ENCODE results near the gene CIB2.

Gene CIB2

GRCh38 chr15:78120523-78120922 lies 10.7 kb downstream of the CIB2 start:
- DNase-seq = no peak
- in situ Hi-C loops (cut with HindIII; ENCODE audit: low pct_ligation_motif_present, low pct_unique_long_range_greater_than_20kb, low sequenced_read_pairs) = no loop called here

GRCh38 chr15:78112551-78112950 lies 18.7 kb downstream of the CIB2 start:
- in situ Hi-C loops (cut with HindIII; ENCODE audit: low pct_ligation_motif_present, low pct_unique_long_range_greater_than_20kb, low sequenced_read_pairs) = no loop called here

DNA sequence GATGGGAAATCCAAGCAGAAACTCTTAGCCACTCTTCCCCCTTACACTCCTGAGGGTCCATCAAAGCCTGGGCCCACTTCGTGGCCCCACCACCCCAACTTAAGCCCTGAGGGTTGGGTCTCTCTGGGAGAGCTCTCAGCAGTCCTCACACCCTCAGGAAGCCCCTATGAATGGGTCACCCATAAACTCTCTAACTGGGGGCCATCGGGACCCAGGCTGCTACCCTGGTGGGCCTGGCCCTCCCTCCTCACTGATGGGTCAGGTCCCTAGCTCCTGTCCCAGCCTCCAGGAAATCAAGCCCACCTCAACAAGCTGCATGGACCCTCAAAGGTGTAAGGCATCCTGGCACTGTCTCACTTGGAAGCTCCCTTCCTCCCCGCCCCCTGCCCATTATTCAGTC lies 19.5 kb downstream of the CIB2 start:
- in situ Hi-C loops (cut with HindIII; ENCODE audit: low pct_ligation_motif_present, low pct_unique_long_range_greater_than_20kb, low sequenced_read_pairs) = no loop called here
- DNase-seq = no peak

More at GRCh38 chr15:78112551-78112950, 18.7 kb downstream of the CIB2 start:
- DNase-seq = no peak

DNA sequence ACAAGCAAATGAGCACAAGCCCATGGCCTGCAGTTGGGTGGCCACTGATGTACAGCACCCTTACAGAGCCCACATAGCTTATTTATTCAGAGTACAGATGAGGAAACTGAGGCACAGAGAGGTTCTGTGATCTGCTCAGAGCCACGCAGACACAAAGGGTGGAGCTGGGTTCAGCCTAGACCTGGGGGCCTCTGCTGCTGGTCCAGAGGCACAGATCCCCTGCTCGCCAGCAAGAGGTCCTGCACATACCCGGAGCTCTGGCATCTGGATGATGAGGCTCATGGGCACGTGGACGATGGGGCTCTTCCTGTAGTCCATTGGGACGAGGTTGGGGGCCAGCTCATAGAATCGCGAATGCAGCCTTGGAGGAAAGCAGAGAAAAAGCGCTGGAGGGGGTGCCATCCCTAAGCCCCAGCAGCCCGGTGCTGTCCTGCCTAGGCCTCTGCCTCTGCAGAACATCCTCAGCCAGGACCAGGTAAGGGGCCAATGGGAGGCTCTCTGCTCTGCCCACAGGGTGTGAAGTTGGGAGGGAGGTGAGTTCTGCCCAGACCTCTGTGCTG lies 20.2 kb downstream of the CIB2 start:
- DNase-seq = no peak
- in situ Hi-C loops (cut with HindIII; ENCODE audit: low pct_ligation_motif_present, low pct_unique_long_range_greater_than_20kb, low sequenced_read_pairs) = no loop called here

GRCh38 chr15:78110096-78110495 lies 21.1 kb downstream of the CIB2 start:
- DNase-seq = no peak
- in situ Hi-C loops (cut with HindIII; ENCODE audit: low pct_ligation_motif_present, low pct_unique_long_range_greater_than_20kb, low sequenced_read_pairs) = no loop called here

DNA sequence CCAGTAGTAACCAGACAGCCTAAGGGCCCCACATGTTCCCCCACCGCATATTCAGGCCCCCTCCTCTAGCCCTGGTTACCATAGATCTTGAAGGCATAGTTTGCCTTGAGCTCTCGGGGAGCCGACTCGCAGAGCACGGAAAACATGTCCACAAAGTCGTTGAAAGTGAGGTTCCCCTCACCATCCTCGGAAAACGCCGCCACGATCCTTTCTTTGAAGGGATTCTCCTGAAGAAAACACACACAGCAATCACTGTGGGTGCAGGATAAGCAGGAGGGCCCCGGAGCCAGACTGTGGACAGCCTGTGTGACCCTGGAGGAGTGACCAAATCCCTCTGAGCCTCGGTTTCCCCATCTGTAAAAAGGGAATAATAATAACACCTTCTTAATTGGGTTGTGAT lies 22.1 kb downstream of the CIB2 start:
- in situ Hi-C loops (cut with HindIII; ENCODE audit: low pct_ligation_motif_present, low pct_unique_long_range_greater_than_20kb, low sequenced_read_pairs) = no loop called here
- DNase-seq = no peak

DNA sequence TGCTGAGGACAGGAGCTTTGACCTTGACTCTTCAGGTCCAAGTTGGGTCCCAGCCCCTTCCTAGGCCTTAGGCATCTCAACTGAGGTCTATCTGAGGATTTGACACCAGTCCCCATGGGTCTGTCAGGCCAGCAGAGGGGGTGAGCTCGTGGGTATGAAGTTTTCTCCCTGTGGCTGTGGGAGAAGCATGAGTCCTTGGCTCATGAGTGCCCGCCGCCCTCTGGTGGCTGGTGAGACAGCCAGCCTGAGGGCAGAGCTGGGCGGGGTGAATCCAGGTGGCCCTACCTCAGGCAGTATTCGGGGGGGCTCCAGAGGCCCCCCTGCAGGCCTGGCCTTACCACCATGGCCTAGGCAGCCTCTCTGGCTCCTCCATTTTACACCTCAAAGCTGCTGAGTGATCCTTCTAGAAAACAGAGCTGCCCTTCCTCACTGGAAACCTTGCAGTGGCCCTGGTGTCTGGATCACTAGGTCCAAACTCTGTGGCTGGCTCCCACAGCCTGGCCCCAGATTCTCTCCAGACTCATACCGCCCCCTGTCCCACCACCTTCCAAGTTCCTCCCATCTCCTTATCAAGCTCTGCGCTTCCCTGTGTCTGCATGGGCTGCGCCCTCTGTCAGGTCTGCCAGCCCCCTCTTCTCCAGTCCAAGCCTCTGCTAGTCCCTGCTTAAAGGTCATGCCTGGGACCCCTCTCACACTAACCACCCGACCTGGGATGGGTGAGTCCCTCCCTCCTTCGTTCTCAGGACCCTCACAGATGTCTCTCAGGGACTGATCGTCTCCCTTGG lies 22.8 kb downstream of the CIB2 start:
- in situ Hi-C loops (cut with HindIII; ENCODE audit: low pct_ligation_motif_present, low pct_unique_long_range_greater_than_20kb, low sequenced_read_pairs) = no loop called here

GRCh38 chr15:78107471-78107870 lies 23.8 kb downstream of the CIB2 start:
- no peak for DNase-seq
- in situ Hi-C loops (cut with HindIII; ENCODE audit: low pct_ligation_motif_present, low pct_unique_long_range_greater_than_20kb, low sequenced_read_pairs) = no loop called here

More for the DNA sequence above, 22.8 kb downstream of the CIB2 start:
- DNase-seq = peak; percentile 80

DNA sequence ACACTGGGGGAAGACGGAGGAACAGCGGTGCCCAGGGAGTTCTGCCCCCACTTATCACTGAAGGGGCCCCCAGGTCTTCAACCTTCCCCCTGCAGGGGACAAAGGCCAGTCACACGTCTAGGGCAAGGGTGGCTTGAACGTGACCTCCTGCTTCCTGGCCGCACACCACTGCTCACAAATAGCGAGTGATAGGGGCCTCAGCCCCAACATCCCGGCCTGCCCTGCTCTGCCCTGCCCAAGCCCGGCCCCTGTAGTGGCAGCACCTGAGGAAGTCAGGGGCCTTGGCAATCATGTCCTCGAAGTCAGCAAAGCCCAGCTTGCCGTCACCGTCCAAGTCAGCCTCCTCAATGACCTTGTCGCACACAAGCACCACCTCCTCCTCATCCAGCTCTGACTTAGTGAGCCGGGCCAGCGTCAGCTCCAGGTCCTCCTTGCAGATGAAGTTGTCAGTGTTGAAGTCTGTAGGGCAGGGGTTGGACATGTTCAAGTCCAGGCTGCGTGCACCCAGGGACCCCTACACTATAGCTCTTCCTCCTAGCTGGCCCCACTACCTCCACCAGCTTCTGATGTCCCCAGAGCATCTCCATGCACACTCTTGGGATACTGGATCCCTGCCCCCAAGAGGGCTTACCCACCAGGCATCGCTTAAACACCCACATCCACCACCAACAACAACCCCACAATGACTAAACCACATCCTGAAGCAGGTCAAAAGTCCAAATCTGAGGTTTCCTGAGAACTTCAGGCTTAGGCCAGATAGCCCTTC lies 25.6 kb downstream of the CIB2 start:
- no peak for DNase-seq
- in situ Hi-C loops (cut with HindIII; ENCODE audit: low pct_ligation_motif_present, low pct_unique_long_range_greater_than_20kb, low sequenced_read_pairs) = no loop called here

- in situ Hi-C loops (cut with HindIII; ENCODE audit: low pct_ligation_motif_present, low pct_unique_long_range_greater_than_20kb, low sequenced_read_pairs) = no loop called here
- no peak for DNase-seq
Observed at GRCh38 chr15:78104566-78105475, 26.4 kb downstream of the CIB2 start.

DNA sequence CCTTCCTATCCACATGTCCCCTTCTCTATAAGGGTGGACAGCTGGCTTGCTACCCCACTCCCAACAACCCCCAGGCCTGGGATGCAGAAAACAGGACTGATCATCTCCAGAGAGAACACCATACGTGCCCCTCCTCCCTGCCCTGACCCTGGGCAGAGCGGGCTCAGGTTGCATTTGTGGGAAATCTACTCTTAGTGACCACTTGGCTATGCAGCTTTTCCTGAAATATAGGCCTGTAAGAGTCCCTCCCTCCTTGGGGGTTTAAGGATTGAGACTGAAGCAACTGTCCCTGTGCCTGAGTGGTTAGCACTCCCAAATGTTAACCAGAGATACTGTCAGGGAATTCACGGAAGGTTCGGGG lies 27.1 kb downstream of the CIB2 start:
- no peak for DNase-seq
- in situ Hi-C loops (cut with HindIII; ENCODE audit: low pct_ligation_motif_present, low pct_unique_long_range_greater_than_20kb, low sequenced_read_pairs) = no loop called here

DNA sequence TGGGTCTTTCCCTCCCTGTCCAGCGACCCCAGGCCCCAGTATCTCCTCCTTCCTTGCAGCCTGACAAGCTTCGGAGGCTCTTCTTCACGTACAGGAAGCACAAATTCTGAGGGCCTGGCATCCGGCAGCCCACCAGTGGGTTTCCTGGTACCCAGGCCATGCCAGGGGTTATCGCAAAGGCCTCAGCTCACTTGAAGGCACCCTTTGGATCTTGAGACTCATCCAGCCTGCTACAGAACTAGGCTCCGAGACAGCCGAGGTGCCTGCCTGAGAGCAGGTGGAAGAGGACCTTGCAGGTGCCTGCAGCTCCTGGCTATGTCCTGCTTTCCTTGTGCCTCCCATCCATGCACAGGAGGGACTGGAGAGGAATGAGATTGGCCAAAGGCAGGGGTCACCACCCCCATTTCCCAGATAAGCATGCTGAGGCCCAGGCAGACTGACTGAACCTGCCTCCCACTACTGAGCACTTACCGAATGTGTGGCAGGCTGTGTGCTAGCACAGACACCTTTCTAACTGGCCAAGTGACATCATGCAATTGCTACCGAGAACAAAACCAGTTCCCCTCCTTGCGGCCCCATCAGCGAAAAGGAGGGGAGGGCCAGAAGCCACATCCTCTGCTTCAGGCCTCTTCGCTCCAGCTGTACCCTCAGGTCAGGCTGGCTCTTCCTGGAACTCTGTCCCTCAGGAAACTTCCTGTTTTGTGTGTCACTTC lies 27.7 kb downstream of the CIB2 start:
- in situ Hi-C loops (cut with HindIII; ENCODE audit: low pct_ligation_motif_present, low pct_unique_long_range_greater_than_20kb, low sequenced_read_pairs) = no loop called here
- DNase-seq = no peak

GRCh38 chr15:78102741-78103140 lies 28.5 kb downstream of the CIB2 start:
- in situ Hi-C loops (cut with HindIII; ENCODE audit: low pct_ligation_motif_present, low pct_unique_long_range_greater_than_20kb, low sequenced_read_pairs) = no loop called here
- no peak for DNase-seq

DNA sequence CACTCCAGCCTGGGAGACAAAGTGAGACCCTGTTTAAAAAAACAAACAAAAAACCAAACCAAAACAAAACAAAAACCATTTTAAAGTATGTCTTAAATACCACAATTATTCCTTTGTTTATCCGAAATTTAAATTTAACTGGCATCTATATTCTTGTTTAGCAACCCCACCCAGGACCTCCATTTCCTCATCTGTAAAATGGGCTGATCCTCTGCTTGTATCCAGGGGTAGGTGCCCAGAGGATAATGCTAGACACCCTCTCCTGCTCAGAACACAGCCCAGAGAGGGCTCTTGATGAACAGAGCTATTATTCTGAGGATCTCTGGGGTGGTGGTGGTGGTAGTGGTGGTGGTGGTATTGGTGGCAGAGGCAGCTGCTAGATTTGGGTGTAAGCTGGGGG lies 29.0 kb downstream of the CIB2 start:
- DNase-seq = no peak
- in situ Hi-C loops (cut with HindIII; ENCODE audit: low pct_ligation_motif_present, low pct_unique_long_range_greater_than_20kb, low sequenced_read_pairs) = no loop called here

- in situ Hi-C loops (cut with HindIII; ENCODE audit: low pct_ligation_motif_present, low pct_unique_long_range_greater_than_20kb, low sequenced_read_pairs) = no loop called here
- DNase-seq = no peak
Observed at GRCh38 chr15:78101423-78102105, 29.7 kb downstream of the CIB2 start.

- in situ Hi-C loops (cut with HindIII; ENCODE audit: low pct_ligation_motif_present, low pct_unique_long_range_greater_than_20kb, low sequenced_read_pairs) = no loop called here
- DNase-seq = no peak
Observed at GRCh38 chr15:78100886-78101285, 30.4 kb downstream of the CIB2 start.

DNA sequence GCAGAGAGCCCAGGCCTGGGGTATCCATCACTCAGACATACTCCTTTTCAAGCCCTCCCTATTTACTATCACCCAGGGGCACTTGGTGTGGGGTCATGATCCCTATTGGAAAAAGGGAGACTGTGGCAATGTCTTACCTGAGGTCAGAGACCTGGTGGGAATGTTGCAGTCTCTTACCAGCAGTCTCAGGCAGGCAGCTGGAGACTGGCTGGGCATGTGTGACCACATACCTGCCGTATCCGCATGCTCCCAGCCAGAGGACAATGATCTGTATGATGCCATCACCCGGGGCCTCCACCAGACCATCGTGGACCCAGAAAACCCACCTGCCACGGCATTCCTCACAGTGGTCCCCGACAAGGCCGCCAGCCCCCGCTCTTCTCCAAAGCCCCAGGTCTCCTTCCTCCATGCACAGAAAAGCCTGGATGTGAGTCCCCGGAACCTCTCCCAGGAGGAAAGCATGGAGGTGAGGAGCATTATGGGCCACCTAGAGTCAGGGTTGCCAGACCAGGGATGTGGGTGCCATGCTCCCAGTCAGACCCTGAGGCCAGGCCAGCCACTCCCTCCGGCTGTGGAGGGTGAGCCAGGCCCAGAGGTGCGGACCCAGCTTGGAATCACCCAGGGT lies 33.0 kb downstream of the CIB2 start:
- in situ Hi-C loops (cut with HindIII; ENCODE audit: low pct_ligation_motif_present, low pct_unique_long_range_greater_than_20kb, low sequenced_read_pairs) = no loop called here
- no peak for DNase-seq

Measured in ACHN (cell line).